LNCAP (cell line): ENCODE measurements around the gene DCAF6.

Experiments used
- CTCF ChIP-seq: fragments of 450-650 bp; IDR thresholded peaks from 2 replicates; pipeline ENCODE4 v1.5.1; 2017; ENCODE audit warnings: mild to moderate bottlenecking

The DCAF6 gene

GRCh38 chr1:168097921-168098528 is 161.5 kb downstream of the DCAF6 start:
- TF ChIP-seq CTCF: no peak

GRCh38 chr1:168098534-168099320 is 162.2 kb downstream of the DCAF6 start:
- TF ChIP-seq CTCF: no peak

- no peak for TF ChIP-seq CTCF
These were observed 162.9 kb downstream of the DCAF6 start for GRCh38 chr1:168099337-168099801.

- no peak for TF ChIP-seq CTCF
These were observed 164.0 kb downstream of the DCAF6 start for GRCh38 chr1:168100315-168101002.

GRCh38 chr1:168101336-168101735 is 164.9 kb downstream of the DCAF6 start:
- TF ChIP-seq CTCF: no peak

- TF ChIP-seq CTCF: no peak
These were observed 166.0 kb downstream of the DCAF6 start for GRCh38 chr1:168102487-168102886.

- TF ChIP-seq CTCF: no peak
These were observed 168.1 kb downstream of the DCAF6 start for GRCh38 chr1:168104535-168104934.
